ENCODE data around the gene SCAF1. TPM values are rescaled to one million over a fixed set of nuclear protein-coding genes. Genes with fewer than 3 reads are reported as not detected.

Gene SCAF1
- total and polyA plus RNA-seq, 2 of the 13 experiments (the other 11 are each of a cell fraction or from before 2014, with no cell fraction given): 3.3 to 6.1 TPM

- TF ChIP-seq PAXIP1 (CRISPR knock-in tag; conservative IDR thresholded peaks at IDR 0.05): no peak
- no peak for TF ChIP-seq HNF1B (CRISPR knock-in tag; IDR thresholded peaks at IDR 0.05)
- TF ChIP-seq ZNF773 (CRISPR knock-in tag; IDR thresholded peaks at IDR 0.05; ENCODE audit: borderline replicate concordance): no peak
- no peak for TF ChIP-seq SP140L (CRISPR knock-in tag; IDR thresholded peaks at IDR 0.05; ENCODE audit: borderline replicate concordance)
- no peak for TF ChIP-seq TFE3 (CRISPR knock-in tag; IDR thresholded peaks at IDR 0.05)
- TF ChIP-seq ZNF225 (CRISPR knock-in tag; IDR thresholded peaks at IDR 0.05): no peak
- no peak for TF ChIP-seq GABPB1 (CRISPR knock-in tag; IDR thresholded peaks at IDR 0.05)
- TF ChIP-seq ZBTB49 (CRISPR knock-in tag; IDR thresholded peaks at IDR 0.05; ENCODE audit: borderline replicate concordance): no peak
- no peak for TF ChIP-seq ATF7 (IDR thresholded peaks at IDR 0.05)
- TF ChIP-seq ATF7 (CRISPR knock-in tag; IDR thresholded peaks at IDR 0.05): no peak
Measured at GRCh38 chr19:49656456-49657109, 14.6 kb downstream of the SCAF1 start (continued).

All from HepG2 (cell line).